HepG2 (cell line): ENCODE data around the gene NT5DC1. TPM values are rescaled to one million over a fixed set of nuclear protein-coding genes. Genes with fewer than 3 reads are reported as not detected.

Source experiments
- ATF3 ChIP-seq: sonication (generic); formaldehyde crosslinking; IDR thresholded peaks from 2 replicates; pipeline ENCODE4 v1.4.0; 2020; ENCODE audit warnings: missing genetic modification reagents
- FOSL1 ChIP-seq: sonication (generic); formaldehyde crosslinking; IDR thresholded peaks from 2 replicates; pipeline ENCODE4 v1.9.0; 2021; ENCODE audit warnings: missing genetic modification reagents, borderline replicate concordance
- GATAD2A ChIP-seq: IDR thresholded peaks from 2 replicates; pipeline ENCODE4 v1.6.1; 2016
- JARID2 ChIP-seq: sonication (generic); formaldehyde crosslinking; IDR thresholded peaks from 2 replicates; pipeline ENCODE4 v1.8.1; 2023; ENCODE audit warnings: missing genetic modification reagents, inconsistent platforms; ENCODE audit not compliant: insufficient replicate concordance
- JUN ChIP-seq: sonication (generic); formaldehyde crosslinking; IDR thresholded peaks from 2 replicates; pipeline ENCODE4 v1.4.0; 2020; ENCODE audit warnings: mild to moderate bottlenecking, missing genetic modification reagents
- JUND ChIP-seq: sonication (generic); formaldehyde crosslinking; IDR thresholded peaks from 2 replicates; pipeline ENCODE4 v1.8.0; 2022; ENCODE audit warnings: mild to moderate bottlenecking, missing genetic modification reagents
- MAF1 ChIP-seq: sonication (generic); formaldehyde crosslinking; IDR thresholded peaks from 2 replicates; pipeline ENCODE4 v1.5.0; 2020; ENCODE audit warnings: missing genetic modification reagents, borderline replicate concordance
- MED13 ChIP-seq: sonication (generic); formaldehyde crosslinking; IDR thresholded peaks from 2 replicates; pipeline ENCODE4 v1.5.0; 2020; ENCODE audit warnings: missing genetic modification reagents
- NONO ChIP-seq, 2 experiments: fragments of 450-650 bp in 1 of 2; sonication (generic) in 1 of 2; formaldehyde crosslinking in 1 of 2; IDR thresholded peaks in 1 of 2; conservative IDR thresholded peaks in 1 of 2; 2 replicates each; pipeline versions ENCODE4 v1.6.1 to v1.8.0; 2017 to 2022; ENCODE audit warnings: mild to moderate bottlenecking in 1 of 2, missing genetic modification reagents in 1 of 2, moderate library complexity in 1 of 2
- NR2C2 ChIP-seq: sonication (generic); formaldehyde crosslinking; IDR thresholded peaks from 2 replicates; pipeline ENCODE4 v1.4.0; 2020; ENCODE audit warnings: missing genetic modification reagents, mild to moderate bottlenecking, moderate library complexity, borderline replicate concordance
- NR2F6 ChIP-seq, 2 experiments: IDR thresholded peaks; 2 replicates each; pipeline ENCODE4 v1.6.1; 2016; ENCODE audit warnings: antibody characterized with exemption in 1 of 2, mild to moderate bottlenecking in 1 of 2
- PHF8 ChIP-seq: sonication (generic); formaldehyde crosslinking; IDR thresholded peaks from 2 replicates; pipeline ENCODE4 v1.5.0; 2020; ENCODE audit warnings: missing genetic modification reagents
- SMAD3 ChIP-seq: sonication (generic); formaldehyde crosslinking; IDR thresholded peaks from 2 replicates; pipeline ENCODE4 v1.4.0; 2020; ENCODE audit warnings: missing genetic modification reagents
- SMARCC2 ChIP-seq: fragments of 450-650 bp; IDR thresholded peaks from 2 replicates; pipeline ENCODE4 v1.6.1; 2017; ENCODE audit warnings: antibody characterized with exemption, mild to moderate bottlenecking
- SMARCE1 ChIP-seq: fragments of 450-650 bp; IDR thresholded peaks from 2 replicates; pipeline ENCODE4 v1.6.1; 2017; ENCODE audit warnings: borderline replicate concordance
- SOX13 ChIP-seq, 3 experiments: fragments of 450-650 bp in 1 of 3; sonication (generic) in 1 of 3; formaldehyde crosslinking in 1 of 3; IDR thresholded peaks in 2 of 3; conservative IDR thresholded peaks in 1 of 3; 2 replicates each; pipeline versions ENCODE4 v1.5.0 to v1.6.1; 2016 to 2020; ENCODE audit warnings: antibody characterized with exemption in 1 of 3, mild to moderate bottlenecking in 1 of 3, missing compliant biosample characterization in 1 of 3, missing genetic modification reagents in 1 of 3, moderate library complexity in 1 of 3
- SYNCRIP ChIP-seq: fragments of 200-400 bp; formaldehyde crosslinking; IDR thresholded peaks from 2 replicates; pipeline ENCODE4 v1.6.1; 2018; ENCODE audit warnings: mild to moderate bottlenecking, low read depth, low read length; ENCODE audit not compliant: insufficient read depth
- ZC3H4 ChIP-seq: sonication (generic); formaldehyde crosslinking; IDR thresholded peaks from 2 replicates; pipeline ENCODE4 v1.4.0; 2020; ENCODE audit warnings: missing genetic modification reagents, borderline replicate concordance
- polyA plus RNA-seq, 8 experiments: library from polyadenylated mRNA; depleted of rRNA in 3 of 8; stranded (reverse) in 7 of 8; unstranded in 1 of 8; fragments of >200 nt; fragmentation: Illumina TruSeq in 4 of 8; extraction: Trizol in 4 of 8; gene quantifications; 2 replicates each; pipeline versions ENCODE4 v1.2.1 to v1.2.3, GENCODE V29; 2011 to 2016; ENCODE audit warnings: low read depth in 4 of 8, missing spikeins in 1 of 8, mixed read lengths in 1 of 8; ENCODE audit not compliant: insufficient read depth in 1 of 8
- total RNA-seq, 5 experiments: library from RNA; depleted of rRNA; stranded (reverse); fragments of >200 nt; fragmentation: Illumina TruSeq; extraction: Trizol; gene quantifications; 2 replicates each; pipeline ENCODE4 v1.2.3, GENCODE V29; 2016; ENCODE audit warnings: low read depth in 1 of 5
- TF ChIP-seq, protein P1 (sequence below): sonication (generic); formaldehyde crosslinking; IDR thresholded peaks from 2 replicates; pipeline ENCODE4 v1.4.0; 2020; ENCODE audit warnings: missing genetic modification reagents
- TF ChIP-seq, protein P2 (sequence below): sonication (generic); formaldehyde crosslinking; IDR thresholded peaks from 2 replicates; pipeline ENCODE4 v1.4.0; 2020; ENCODE audit warnings: missing genetic modification reagents
- TF ChIP-seq, protein P3 (sequence below): IDR thresholded peaks from 2 replicates; pipeline ENCODE4 v1.4.0; 2020; ENCODE audit warnings: mild to moderate bottlenecking, missing genetic modification reagents

The NT5DC1 gene
- total and polyA plus RNA-seq, 2 of the 13 experiments (the other 11 are each of a cell fraction or from before 2014, with no cell fraction given), result 27.0 to 56.1 TPM

- TF ChIP-seq, protein P1, sequence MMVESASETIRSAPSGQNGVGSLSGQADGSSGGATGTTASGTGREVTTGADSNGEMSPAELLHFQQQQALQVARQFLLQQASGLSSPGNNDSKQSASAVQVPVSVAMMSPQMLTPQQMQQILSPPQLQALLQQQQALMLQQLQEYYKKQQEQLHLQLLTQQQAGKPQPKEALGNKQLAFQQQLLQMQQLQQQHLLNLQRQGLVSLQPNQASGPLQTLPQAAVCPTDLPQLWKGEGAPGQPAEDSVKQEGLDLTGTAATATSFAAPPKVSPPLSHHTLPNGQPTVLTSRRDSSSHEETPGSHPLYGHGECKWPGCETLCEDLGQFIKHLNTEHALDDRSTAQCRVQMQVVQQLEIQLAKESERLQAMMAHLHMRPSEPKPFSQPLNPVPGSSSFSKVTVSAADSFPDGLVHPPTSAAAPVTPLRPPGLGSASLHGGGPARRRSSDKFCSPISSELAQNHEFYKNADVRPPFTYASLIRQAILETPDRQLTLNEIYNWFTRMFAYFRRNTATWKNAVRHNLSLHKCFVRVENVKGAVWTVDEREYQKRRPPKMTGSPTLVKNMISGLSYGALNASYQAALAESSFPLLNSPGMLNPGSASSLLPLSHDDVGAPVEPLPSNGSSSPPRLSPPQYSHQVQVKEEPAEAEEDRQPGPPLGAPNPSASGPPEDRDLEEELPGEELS (CRISPR knock-in tag), result peak; percentile 24; the same call in 1 of the 2 replicates
- no peak for TF ChIP-seq MED13 (CRISPR knock-in tag)
- no peak for TF ChIP-seq SMAD3
- TF ChIP-seq SMARCC2, result peak; percentile 85; the same call in 1 of the 2 replicates
- no peak for TF ChIP-seq NR2F6 (IDR thresholded peaks at IDR 0.05)
- TF ChIP-seq NR2F6 (CRISPR knock-in tag; IDR thresholded peaks at IDR 0.05), result no peak
- TF ChIP-seq SMARCE1, result 0 out of 2 replicates have a peak, but pooled peaks have one; percentile 33
- TF ChIP-seq JARID2, result no peak
- no peak for TF ChIP-seq NR2C2 (CRISPR knock-in tag)
- TF ChIP-seq, protein P2, sequence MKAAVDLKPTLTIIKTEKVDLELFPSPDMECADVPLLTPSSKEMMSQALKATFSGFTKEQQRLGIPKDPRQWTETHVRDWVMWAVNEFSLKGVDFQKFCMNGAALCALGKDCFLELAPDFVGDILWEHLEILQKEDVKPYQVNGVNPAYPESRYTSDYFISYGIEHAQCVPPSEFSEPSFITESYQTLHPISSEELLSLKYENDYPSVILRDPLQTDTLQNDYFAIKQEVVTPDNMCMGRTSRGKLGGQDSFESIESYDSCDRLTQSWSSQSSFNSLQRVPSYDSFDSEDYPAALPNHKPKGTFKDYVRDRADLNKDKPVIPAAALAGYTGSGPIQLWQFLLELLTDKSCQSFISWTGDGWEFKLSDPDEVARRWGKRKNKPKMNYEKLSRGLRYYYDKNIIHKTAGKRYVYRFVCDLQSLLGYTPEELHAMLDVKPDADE, result no peak
- no peak for TF ChIP-seq NONO (IDR thresholded peaks at IDR 0.05)
- no peak for TF ChIP-seq NONO (CRISPR knock-in tag; conservative IDR thresholded peaks at IDR 0.05)
- TF ChIP-seq FOSL1 (CRISPR knock-in tag), result peak; percentile 48; the same call in 1 of the 2 replicates
- TF ChIP-seq SYNCRIP, result no peak
- TF ChIP-seq MAF1, result no peak
- no peak for TF ChIP-seq SOX13 (IDR thresholded peaks at IDR 0.05)
- peak in 1 of 2 experiments; percentile 19; a peak in 1 of 4 replicates for TF ChIP-seq SOX13 (CRISPR knock-in tag; conservative IDR thresholded peaks at IDR 0.05 in 1 of 2, IDR thresholded peaks at IDR 0.05 in 1 of 2)
- TF ChIP-seq GATAD2A (CRISPR knock-in tag), result peak; percentile 76
- peak; percentile 57; the same call in 1 of the 2 replicates for TF ChIP-seq ATF3 (CRISPR knock-in tag)
- no peak for TF ChIP-seq ZC3H4 (CRISPR knock-in tag)
- 0 out of 2 replicates have a peak, but pooled peaks have one; percentile 46 for TF ChIP-seq JUND (CRISPR knock-in tag)
- TF ChIP-seq JUN (CRISPR knock-in tag), result peak; percentile 63; the same call in 1 of the 2 replicates
- TF ChIP-seq, protein P3, sequence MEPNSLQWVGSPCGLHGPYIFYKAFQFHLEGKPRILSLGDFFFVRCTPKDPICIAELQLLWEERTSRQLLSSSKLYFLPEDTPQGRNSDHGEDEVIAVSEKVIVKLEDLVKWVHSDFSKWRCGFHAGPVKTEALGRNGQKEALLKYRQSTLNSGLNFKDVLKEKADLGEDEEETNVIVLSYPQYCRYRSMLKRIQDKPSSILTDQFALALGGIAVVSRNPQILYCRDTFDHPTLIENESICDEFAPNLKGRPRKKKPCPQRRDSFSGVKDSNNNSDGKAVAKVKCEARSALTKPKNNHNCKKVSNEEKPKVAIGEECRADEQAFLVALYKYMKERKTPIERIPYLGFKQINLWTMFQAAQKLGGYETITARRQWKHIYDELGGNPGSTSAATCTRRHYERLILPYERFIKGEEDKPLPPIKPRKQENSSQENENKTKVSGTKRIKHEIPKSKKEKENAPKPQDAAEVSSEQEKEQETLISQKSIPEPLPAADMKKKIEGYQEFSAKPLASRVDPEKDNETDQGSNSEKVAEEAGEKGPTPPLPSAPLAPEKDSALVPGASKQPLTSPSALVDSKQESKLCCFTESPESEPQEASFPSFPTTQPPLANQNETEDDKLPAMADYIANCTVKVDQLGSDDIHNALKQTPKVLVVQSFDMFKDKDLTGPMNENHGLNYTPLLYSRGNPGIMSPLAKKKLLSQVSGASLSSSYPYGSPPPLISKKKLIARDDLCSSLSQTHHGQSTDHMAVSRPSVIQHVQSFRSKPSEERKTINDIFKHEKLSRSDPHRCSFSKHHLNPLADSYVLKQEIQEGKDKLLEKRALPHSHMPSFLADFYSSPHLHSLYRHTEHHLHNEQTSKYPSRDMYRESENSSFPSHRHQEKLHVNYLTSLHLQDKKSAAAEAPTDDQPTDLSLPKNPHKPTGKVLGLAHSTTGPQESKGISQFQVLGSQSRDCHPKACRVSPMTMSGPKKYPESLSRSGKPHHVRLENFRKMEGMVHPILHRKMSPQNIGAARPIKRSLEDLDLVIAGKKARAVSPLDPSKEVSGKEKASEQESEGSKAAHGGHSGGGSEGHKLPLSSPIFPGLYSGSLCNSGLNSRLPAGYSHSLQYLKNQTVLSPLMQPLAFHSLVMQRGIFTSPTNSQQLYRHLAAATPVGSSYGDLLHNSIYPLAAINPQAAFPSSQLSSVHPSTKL (CRISPR knock-in tag), result peak; percentile 72
- TF ChIP-seq PHF8 (CRISPR knock-in tag), result no peak
These were observed 26.8 kb upstream of the NT5DC1 start (continued) for GRCh38 chr6:116073765-116074440.
